ENCODE results near the gene HBM. TPM values are rescaled to one million over a fixed set of nuclear protein-coding genes. Genes with fewer than 3 reads are reported as not detected.

The HBM gene
- total RNA-seq, 4 donors from 2014 or later: not detected

Small RNA genes lying within 50 kb of the gene (small RNA-seq; reads per million reads assigned to genes)
- gene RF00019: 0 reads per million in 4 donors

Other genes starting within 250 kb of the HBM start
- gene POLR3K, start 112.4 kb upstream of the HBM start, total RNA-seq: 10 to 100 TPM in 1 of 4 donors, 1 to 10 TPM in 2, not detected in 1; 4.6 to 12.7 (median 5.2) TPM
- 10 to 100 TPM in 3 of 4 donors, 1 to 10 TPM in 1; 5.6 to 27.9 (median 20.2) TPM for gene SNRNP25, start 112.2 kb upstream of the HBM start, total RNA-seq
- gene RHBDF1, start 93.3 kb upstream of the HBM start, total RNA-seq: 100 to 1,000 TPM in 1 of 4 donors, 10 to 100 TPM in 3; 11.9 to 179 (median 33.8) TPM
- 10 to 100 TPM; 22.3 to 63.2 (median 51.2) TPM for gene MPG, start 87.8 kb upstream of the HBM start, total RNA-seq
- 10 to 100 TPM; 12.8 to 99.5 (median 22.6) TPM for gene NPRL3, start 27.3 kb upstream of the HBM start, total RNA-seq
- not detected for gene HBZ, start 13.3 kb upstream of the HBM start, total RNA-seq
- 10 to 100 TPM in 1 of 4 donors, 1 to 10 TPM in 2, not detected in 1; 1.8 to 10.8 (median 7.0) TPM for gene HBA2, start 6.9 kb downstream of the HBM start, total RNA-seq
- gene HBA1, start 10.7 kb downstream of the HBM start, total RNA-seq: 1 to 10 TPM in 1 of 4 donors, not detected in 3; 4.4 TPM
- gene HBQ1, start 14.5 kb downstream of the HBM start, total RNA-seq: not detected
- gene LUC7L, start 63.5 kb downstream of the HBM start, total RNA-seq: 100 to 1,000 TPM in 3 of 4 donors, 10 to 100 TPM in 1; 85.1 to 316 (median 153) TPM
- gene FAM234A, start 68.8 kb downstream of the HBM start, total RNA-seq: 100 to 1,000 TPM in 2 of 4 donors, 10 to 100 TPM in 2; 55.4 to 328 (median 112) TPM
- 10 to 100 TPM in 1 of 4 donors, 1 to 10 TPM in 3; 2.0 to 24.3 (median 6.7) TPM for gene RGS11, start 110.0 kb downstream of the HBM start, total RNA-seq
- under 1 TPM in 1 of 4 donors, not detected in 3; 0.95 TPM for gene ARHGDIG, start 114.6 kb downstream of the HBM start, total RNA-seq
- 1 to 10 TPM in 1 of 4 donors, under 1 TPM in 2, not detected in 1; 0.55 to 2.6 (median 0.79) TPM for gene PDIA2, start 117.2 kb downstream of the HBM start, total RNA-seq
- 10 to 100 TPM; 41.4 to 73.7 (median 58.7) TPM for gene AXIN1, start 186.7 kb downstream of the HBM start, total RNA-seq
- 10 to 100 TPM; 24.7 to 81.2 (median 53.0) TPM for gene MRPL28, start 204.6 kb downstream of the HBM start, total RNA-seq
- 100 to 1,000 TPM; 105 to 300 (median 179) TPM for gene PGAP6, start 216.0 kb downstream of the HBM start, total RNA-seq
- gene NME4, start 231.2 kb downstream of the HBM start, total RNA-seq: 10 to 100 TPM; 37.5 to 82.3 (median 58.1) TPM
- 100 to 1,000 TPM in 2 of 4 donors, 10 to 100 TPM in 2; 65.7 to 148 (median 108) TPM for gene DECR2, start 235.9 kb downstream of the HBM start, total RNA-seq

Data from transverse colon (tissue), 4 donors.